Measurements from ENCODE around the gene CSF3. TPM values are rescaled to one million over a fixed set of nuclear protein-coding genes. Genes with fewer than 3 reads are reported as not detected.

Gene CSF3
- total RNA-seq, 1 donor from 2014 or later = not detected

DNA sequence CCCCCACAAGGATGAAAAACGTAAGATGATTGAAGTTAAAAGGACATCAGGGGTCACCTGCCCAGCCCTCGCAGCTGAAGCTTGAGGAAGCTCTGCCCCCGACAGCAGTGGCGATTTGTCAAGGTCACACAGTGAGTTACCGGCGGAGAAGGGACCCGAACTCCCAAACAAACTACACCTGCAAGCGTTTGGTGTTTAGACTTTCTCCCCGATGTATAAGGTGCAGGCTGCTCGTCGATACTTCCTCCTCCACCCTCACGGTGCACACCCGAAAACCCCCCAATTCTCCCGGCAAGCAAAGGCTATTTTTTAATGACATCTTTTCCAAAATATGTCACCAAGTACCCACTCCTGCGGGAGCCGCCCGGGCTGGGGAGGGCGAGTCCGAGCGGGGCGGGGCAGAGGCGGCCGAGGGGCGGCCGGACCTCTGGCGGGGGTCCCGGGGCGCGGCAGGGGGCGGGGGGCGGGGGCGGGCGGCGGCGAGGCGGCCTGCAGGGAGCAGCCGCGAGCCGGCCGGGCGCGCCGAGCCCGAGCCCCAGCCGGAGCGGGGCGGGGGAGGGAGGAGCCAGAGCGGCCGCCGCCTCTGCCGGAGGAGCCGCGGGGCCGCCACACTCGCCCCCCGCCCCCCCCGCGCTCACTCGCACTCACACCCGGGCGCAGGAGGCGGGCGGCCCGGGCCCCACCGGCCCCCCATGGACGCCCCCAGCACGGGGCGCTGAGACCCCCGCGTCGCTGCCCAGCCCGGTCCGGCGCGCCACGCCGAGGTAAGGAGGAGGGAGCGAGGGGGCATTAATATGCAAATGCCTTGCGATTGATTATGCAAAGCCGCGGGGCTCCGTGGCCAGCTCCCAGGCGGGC is 47.3 kb downstream of the CSF3 start, which contains the start of gene THRA:
Gene THRA, plus strand, starts transcription at position 637 of the 858 bp plus-strand sequence. CDS start 11,524 bp downstream, outside the sequence.
- Mint-ChIP-seq H3K27ac (peak within 1 kb of the TSS; percentile 84), H3K27me3 (ENCODE audit: low read depth) (peaks cover 9% of the 10 kb centered on the region), H3K36me3 (no peaks in the 10 kb centered on the region), H3K4me3 (peak within 1 kb of the TSS; percentile 83), H3K9me3 (no peaks in the 10 kb centered on the region), H3K4me1 (peaks cover 43% of the 10 kb centered on the region)
- TF ChIP-seq, protein P1, sequence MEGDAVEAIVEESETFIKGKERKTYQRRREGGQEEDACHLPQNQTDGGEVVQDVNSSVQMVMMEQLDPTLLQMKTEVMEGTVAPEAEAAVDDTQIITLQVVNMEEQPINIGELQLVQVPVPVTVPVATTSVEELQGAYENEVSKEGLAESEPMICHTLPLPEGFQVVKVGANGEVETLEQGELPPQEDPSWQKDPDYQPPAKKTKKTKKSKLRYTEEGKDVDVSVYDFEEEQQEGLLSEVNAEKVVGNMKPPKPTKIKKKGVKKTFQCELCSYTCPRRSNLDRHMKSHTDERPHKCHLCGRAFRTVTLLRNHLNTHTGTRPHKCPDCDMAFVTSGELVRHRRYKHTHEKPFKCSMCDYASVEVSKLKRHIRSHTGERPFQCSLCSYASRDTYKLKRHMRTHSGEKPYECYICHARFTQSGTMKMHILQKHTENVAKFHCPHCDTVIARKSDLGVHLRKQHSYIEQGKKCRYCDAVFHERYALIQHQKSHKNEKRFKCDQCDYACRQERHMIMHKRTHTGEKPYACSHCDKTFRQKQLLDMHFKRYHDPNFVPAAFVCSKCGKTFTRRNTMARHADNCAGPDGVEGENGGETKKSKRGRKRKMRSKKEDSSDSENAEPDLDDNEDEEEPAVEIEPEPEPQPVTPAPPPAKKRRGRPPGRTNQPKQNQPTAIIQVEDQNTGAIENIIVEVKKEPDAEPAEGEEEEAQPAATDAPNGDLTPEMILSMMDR (IDR thresholded peaks at IDR 0.05; ENCODE audit: unreplicated experiment) = no peak
- DNase-seq (ENCODE audit: low spot score in 2 of 2, unreplicated experiment in 2 of 2) = peak; percentile 65 to 66

DNA sequence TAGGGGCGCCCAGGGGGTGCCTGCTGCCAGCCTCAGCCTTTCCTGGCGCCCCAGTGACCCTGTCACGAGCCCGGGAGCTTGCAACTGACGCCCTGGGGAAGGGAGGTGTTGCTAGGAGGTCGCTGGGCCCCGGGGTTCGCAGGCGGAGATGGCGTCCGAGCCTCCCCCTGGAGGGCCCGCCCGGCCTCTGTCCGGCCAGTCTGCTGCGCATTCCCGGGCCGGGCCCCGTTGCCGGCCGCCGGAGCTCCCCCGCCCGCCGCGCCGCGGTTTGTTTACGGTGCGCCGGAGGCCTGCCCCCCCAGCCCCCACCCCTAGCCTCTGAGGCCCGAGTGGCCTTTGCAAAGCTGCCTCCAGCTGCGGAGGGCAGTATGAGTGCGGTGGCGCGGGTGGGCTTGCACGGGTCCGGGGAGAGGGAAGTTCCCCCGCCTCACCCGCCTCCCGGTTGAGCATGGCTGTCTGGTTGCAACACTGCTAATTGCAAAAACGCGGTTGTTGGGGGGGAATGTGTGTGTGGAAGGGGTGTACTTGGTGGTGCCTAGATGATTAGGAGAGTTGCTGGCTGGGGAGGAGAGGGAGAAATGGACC is 48.0 kb downstream of the CSF3 start:
- H3K36me3 Mint-ChIP-seq = no peaks in the 10 kb centered on the region
- no peaks in the 10 kb centered on the region for H3K9me3 Mint-ChIP-seq
- peak overlapping the region; percentile 83 for H3K4me3 Mint-ChIP-seq
- peaks cover 4% of the 10 kb centered on the region for H3K27me3 Mint-ChIP-seq (ENCODE audit: low read depth)
- peaks cover 49% of the 10 kb centered on the region for H3K4me1 Mint-ChIP-seq
- peak in 1 of 2 experiments; percentile 55 for DNase-seq (ENCODE audit: low spot score in 2 of 2, unreplicated experiment in 2 of 2)
- TF ChIP-seq, protein P1 (IDR thresholded peaks at IDR 0.05; ENCODE audit: unreplicated experiment) = no peak
- peak overlapping the region; percentile 84 for H3K27ac Mint-ChIP-seq

DNA sequence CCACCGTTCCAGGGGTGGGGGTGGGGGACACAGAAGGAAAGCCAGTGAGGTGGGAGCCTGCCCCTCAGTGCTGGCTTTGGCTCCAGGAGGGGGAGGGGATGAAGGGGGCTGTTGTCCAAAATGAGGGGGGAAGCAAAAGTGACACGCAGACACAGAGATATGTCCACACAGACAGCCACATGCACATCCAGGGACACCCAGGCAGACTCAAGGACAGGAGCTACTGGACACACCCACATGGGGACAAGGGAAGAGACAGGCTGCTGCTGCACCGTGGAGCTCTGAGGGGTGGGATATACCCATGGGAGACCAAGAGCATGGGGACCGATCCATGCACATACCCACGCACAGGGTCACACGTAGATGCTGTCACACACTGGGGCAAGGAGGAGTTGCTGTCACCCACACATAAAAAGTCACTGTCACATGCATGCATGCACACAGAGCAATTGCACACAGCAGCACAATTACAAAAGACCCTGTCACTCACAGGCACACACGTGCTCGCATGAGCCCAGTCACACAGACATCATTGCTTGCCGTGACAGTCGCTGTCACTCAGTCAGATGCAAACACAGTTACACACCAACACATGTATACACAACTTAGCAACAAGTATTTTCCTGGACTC is 48.8 kb downstream of the CSF3 start:
- H3K9me3 Mint-ChIP-seq = no peaks in the 10 kb centered on the region
- peak overlapping the region; percentile 83 for H3K4me3 Mint-ChIP-seq
- peak overlapping the region; percentile 84 for H3K27ac Mint-ChIP-seq
- no peaks in the 10 kb centered on the region for H3K36me3 Mint-ChIP-seq
- H3K4me1 Mint-ChIP-seq = peaks cover 56% of the 10 kb centered on the region
- TF ChIP-seq, protein P1 (IDR thresholded peaks at IDR 0.05; ENCODE audit: unreplicated experiment) = no peak
- DNase-seq (ENCODE audit: low spot score in 2 of 2, unreplicated experiment in 2 of 2) = no peak
- H3K27me3 Mint-ChIP-seq (ENCODE audit: low read depth) = peaks cover 3% of the 10 kb centered on the region

DNA sequence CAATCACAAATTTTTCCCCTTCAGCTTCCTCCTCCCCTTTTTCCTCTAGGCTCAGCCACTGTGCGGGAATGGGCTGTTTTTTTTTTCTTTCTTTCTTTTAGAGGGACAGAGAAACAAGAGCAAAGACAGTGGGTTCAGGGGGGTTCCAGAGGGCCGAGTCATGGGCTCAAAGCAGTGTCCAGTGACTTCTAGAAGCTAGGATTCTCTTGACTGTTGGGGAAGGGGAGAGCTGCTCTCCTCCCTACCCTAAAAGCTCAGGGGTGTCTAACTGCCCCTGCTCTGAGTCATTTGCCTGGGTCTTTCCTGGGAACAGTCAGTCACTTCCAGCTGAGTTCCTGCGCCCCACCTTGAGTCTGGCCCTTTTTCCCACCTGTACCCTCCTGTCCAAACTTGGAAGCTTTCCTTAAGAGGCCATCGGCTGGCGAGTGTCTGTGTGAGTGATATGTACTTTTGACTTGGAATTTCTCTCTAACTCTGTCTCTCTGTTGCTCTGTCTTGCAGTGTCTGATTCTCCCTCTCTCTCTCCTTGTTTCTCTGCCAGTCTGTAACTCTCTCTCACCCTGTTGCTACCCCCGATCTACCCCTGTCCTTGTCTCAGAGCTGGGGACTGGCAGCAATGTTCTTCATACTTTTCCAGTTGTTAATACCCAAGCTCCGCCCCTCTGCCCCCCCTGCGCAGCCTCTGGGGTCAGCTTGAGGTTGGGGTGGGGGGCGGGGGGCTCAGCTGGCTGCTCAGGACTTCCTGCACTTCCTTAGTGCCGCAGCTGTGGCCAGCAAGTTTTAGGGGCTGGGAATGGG is 49.9 kb downstream of the CSF3 start:
- DNase-seq (ENCODE audit: low spot score in 2 of 2, unreplicated experiment in 2 of 2) = no peak

More for the DNA sequence above, 49.9 kb downstream of the CSF3 start:
- Mint-ChIP-seq H3K36me3 (no peaks in the 10 kb centered on the region), H3K4me3 (peak overlapping the region; percentile 83), H3K27ac (peak overlapping the region; percentile 84), H3K4me1 (peaks cover 68% of the 10 kb centered on the region), H3K9me3 (no peaks in the 10 kb centered on the region), H3K27me3 (ENCODE audit: low read depth) (peaks cover 3% of the 10 kb centered on the region)
- TF ChIP-seq, protein P1 (IDR thresholded peaks at IDR 0.05; ENCODE audit: unreplicated experiment) = no peak
